Stomach (tissue), 9 donors: Measurements from ENCODE around the gene SPAG17. TPM values are rescaled to one million over a fixed set of nuclear protein-coding genes. Genes with fewer than 3 reads are reported as not detected.

Experiments
- DNase-seq, 2 donors: peaks; one replicate each; pipeline versions ENCODE4 v3.0.0 to v3.0.0-alpha.2; 2013 to 2019
- H3K27ac ChIP-seq, 5 donors: fragments of 200-600 bp in 4 of 5; sonication (generic) in 4 of 5; one replicate each; pipeline ENCODE4 v1.5.1; 2013 to 2019; ENCODE audit warnings: mild to moderate bottlenecking in 1 of 5, moderate library complexity in 1 of 5
- H3K27me3 ChIP-seq, 3 donors: fragments of 200-600 bp; sonication (generic); one replicate each; pipeline ENCODE4 v1.5.1; 2017 to 2019; ENCODE audit warnings: mixed run types in 1 of 3
- H3K36me3 ChIP-seq, 4 donors: fragments of 200-600 bp; sonication (generic); 1 replicate in 3 of 4; 2 replicates in 1 of 4; pipeline ENCODE4 v1.5.1; 2016 to 2019
- H3K4me1 ChIP-seq, 4 donors: fragments of 200-600 bp; sonication (generic); one replicate each; pipeline ENCODE4 v1.5.1; 2016 to 2019
- H3K4me3 ChIP-seq, 4 donors: fragments of 200-600 bp; sonication (generic) in 3 of 4; one replicate each; pipeline ENCODE4 v1.5.1; 2016 to 2019; ENCODE audit warnings: mild to moderate bottlenecking in 1 of 4
- H3K9me3 ChIP-seq, 4 donors: fragments of 200-600 bp; sonication (generic); one replicate each; pipeline ENCODE4 v1.5.1; 2016 to 2019
- CTCF ChIP-seq, 7 experiments: fragments of 450-650 bp in 4 of 7; fragments of 200-600 bp in 3 of 7; sonication (generic) in 3 of 7; IDR thresholded peaks; one replicate each; pipeline ENCODE4 v1.5.1; 2016 to 2019; ENCODE audit warnings: antibody characterized with exemption in 7 of 7, control low read depth in 2 of 7, mild to moderate bottlenecking in 1 of 7
- EP300 ChIP-seq: sonication (generic); formaldehyde crosslinking; IDR thresholded peaks from one replicate; pipeline ENCODE4 v1.6.1; 2017; ENCODE audit warnings: antibody characterized with exemption
- POLR2A ChIP-seq, 4 donors: fragments of 450-650 bp; IDR thresholded peaks; one replicate each; pipeline ENCODE4 v1.6.1; 2016; ENCODE audit warnings: antibody characterized with exemption in 4 of 4, control low read depth in 2 of 4, mild to moderate bottlenecking in 1 of 4, moderate library complexity in 1 of 4
- POLR2AphosphoS5 ChIP-seq, 3 donors: sonication (generic); formaldehyde crosslinking; IDR thresholded peaks; one replicate each; pipeline ENCODE4 v1.6.1; 2016; ENCODE audit warnings: antibody characterized with exemption in 3 of 3
- WGBS, 5 donors: extraction: QIAGEN DNeasy Blood & Tissue Kit in 3 of 5; methylation state at CpG; one replicate each; pipeline versions ENCODE4 v1.1.5 to v1.1.7; 2013 to 2018; 5-methylcytosine and 5-hydroxymethylcytosine counted together
- intact Hi-C: fragments of 100-400 bp; cut with DNase I; formaldehyde crosslinking; loops from one replicate; pipeline ENCODE4 v1.15.1; 2023; ENCODE audit warnings: low total_unique reads
- polyA plus RNA-seq, 3 donors: library from polyadenylated mRNA; stranded (reverse); fragments of 200-250 nt; gene quantifications; one replicate each; pipeline ENCODE4 v1.2.3, GENCODE V29; 2013
- total RNA-seq, 5 donors: library from RNA; depleted of rRNA; stranded (reverse); fragments of >200 nt; gene quantifications; one replicate each; pipeline versions ENCODE4 v1.1.0 to v1.2.3, GENCODE V29; 2014 to 2016
- donor health status: healthy with polysubstance abuse.
- donor health status: Bipolar disorder and iron deficiency.
- donor health status: healthy.

The SPAG17 gene
- total and polyA plus RNA-seq, 8 donors, result under 0.01 to 8.9 (median 5.0) TPM; not detected in 5

DNA sequence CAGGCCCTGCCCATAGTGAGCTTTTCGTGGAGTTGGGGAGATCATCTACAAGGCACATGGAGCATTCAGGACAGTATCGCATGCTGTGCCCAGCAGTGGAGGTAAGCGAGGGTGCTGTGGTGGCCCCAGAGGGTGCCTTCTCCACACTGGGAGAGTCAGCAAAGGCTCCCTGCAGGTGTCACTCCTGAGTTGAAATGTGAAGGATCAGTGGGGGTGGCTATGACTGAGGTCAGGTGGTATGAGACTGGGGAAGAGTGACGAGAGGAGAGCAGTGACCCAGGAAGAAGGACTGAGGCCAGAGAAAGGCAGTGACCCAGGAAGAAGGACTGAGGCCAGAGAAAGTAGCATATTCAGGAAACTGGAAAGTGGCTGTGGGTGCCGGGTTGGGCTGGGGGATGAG, 53.0 kb downstream of the SPAG17 start:
- Histone ChIP-seq H3K27ac (no peak overlapping the region), H3K36me3 (no peaks in the 10 kb centered on the region), H3K4me1 (peaks cover 0 to 5% (median 0%) of the 10 kb centered on the region in 4 donors), H3K27me3 (peaks cover 0 to 8% (median 0%) of the 10 kb centered on the region in 3 donors), H3K4me3 (no peak overlapping the region), H3K9me3 (no peaks in the 10 kb centered on the region)
- intact Hi-C loops, result no loop called here
- DNase-seq, result no peak
- 74 to 93% (median 87%) methylated on average over 4 to 5 of the region's 5 CpGs for WGBS, 5 donors
- TF ChIP-seq EP300, result no peak
- no peak for TF ChIP-seq CTCF (IDR thresholded peaks at IDR 0.05)
- TF ChIP-seq POLR2A (IDR thresholded peaks at IDR 0.05), result no peak
- TF ChIP-seq POLR2AphosphoS5 (IDR thresholded peaks at IDR 0.05), result no peak

- DNase-seq, result no peak
- H3K27ac ChIP-seq, result no peak overlapping the region
- no peak overlapping the region for H3K4me3 ChIP-seq
- no peak for TF ChIP-seq POLR2AphosphoS5 (IDR thresholded peaks at IDR 0.05)
- TF ChIP-seq EP300, result no peak
- TF ChIP-seq POLR2A (IDR thresholded peaks at IDR 0.05), result no peak
- no peak for TF ChIP-seq CTCF (IDR thresholded peaks at IDR 0.05)
- peaks cover 0 to 8% (median 0%) of the 10 kb centered on the region in 3 donors for H3K27me3 ChIP-seq
- 73 to 87% (median 75%) methylated on average over 1 of the region's 1 CpG for WGBS, 5 donors
- no peaks in the 10 kb centered on the region for H3K4me1 ChIP-seq
- H3K9me3 ChIP-seq, result no peaks in the 10 kb centered on the region
- H3K36me3 ChIP-seq, result no peaks in the 10 kb centered on the region
- intact Hi-C loops, result no loop called here
Observed at GRCh38 chr1:118128761-118129160, 56.3 kb downstream of the SPAG17 start.

DNA sequence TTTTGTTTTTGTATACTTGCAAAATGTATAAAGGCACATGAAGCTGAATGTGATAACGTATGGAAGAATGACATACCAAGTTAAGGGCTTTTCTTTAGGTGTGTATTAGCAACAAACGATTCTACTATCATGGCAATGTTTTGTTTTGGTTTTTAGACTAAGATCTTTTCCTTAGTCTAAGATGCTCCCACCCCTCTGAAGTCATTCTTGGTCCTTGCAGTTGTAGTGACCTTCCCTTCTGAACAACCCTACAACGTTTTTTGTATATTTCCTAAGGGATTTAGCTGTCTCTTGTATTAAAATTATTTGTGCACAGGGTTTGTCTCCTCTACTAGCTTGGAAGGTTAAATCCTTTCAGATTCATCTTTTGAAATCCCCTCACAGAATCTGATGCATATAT, 61.0 kb downstream of the SPAG17 start:
- Histone ChIP-seq H3K36me3 (no peaks in the 10 kb centered on the region), H3K27me3 (no peaks in the 10 kb centered on the region), H3K4me1 (peaks cover 0 to 13% (median 6%) of the 10 kb centered on the region in 4 donors), H3K27ac (no peak overlapping the region), H3K4me3 (no peak overlapping the region), H3K9me3 (no peaks in the 10 kb centered on the region)
- TF ChIP-seq EP300 (no peak), POLR2AphosphoS5 (IDR thresholded peaks at IDR 0.05) (no peak), CTCF (IDR thresholded peaks at IDR 0.05) (no peak), POLR2A (IDR thresholded peaks at IDR 0.05) (no peak)
- no peak for DNase-seq
- intact Hi-C loops, result no loop called here
- WGBS, 5 donors, result 64 to 81% (median 70%) methylated on average over 3 of the region's 3 CpGs

GRCh38 chr1:118123116-118123839, 61.8 kb downstream of the SPAG17 start:
- no peaks in the 10 kb centered on the region for H3K36me3 ChIP-seq
- WGBS, 5 donors, result 74 to 87% (median 85%) methylated on average over 3 of the region's 3 CpGs
- H3K9me3 ChIP-seq, result no peaks in the 10 kb centered on the region
- intact Hi-C loops, result no loop called here
- H3K27ac ChIP-seq, result no peak overlapping the region
- TF ChIP-seq POLR2A (IDR thresholded peaks at IDR 0.05) (no peak), EP300 (no peak), CTCF (IDR thresholded peaks at IDR 0.05) (no peak), POLR2AphosphoS5 (IDR thresholded peaks at IDR 0.05) (no peak)
- no peaks in the 10 kb centered on the region for H3K27me3 ChIP-seq
- H3K4me1 ChIP-seq, result peaks cover under 1 to 20% (median 10%) of the 10 kb centered on the region in 4 donors
- no peak for DNase-seq
- H3K4me3 ChIP-seq, result no peak overlapping the region
